ENCODE results near the gene FAM114A2. TPM values are rescaled to one million over a fixed set of nuclear protein-coding genes. Genes with fewer than 3 reads are reported as not detected.

The FAM114A2 gene
- total and polyA plus RNA-seq, 4 donors, result 5.4 to 18.3 (median 11.6) TPM

DNA sequence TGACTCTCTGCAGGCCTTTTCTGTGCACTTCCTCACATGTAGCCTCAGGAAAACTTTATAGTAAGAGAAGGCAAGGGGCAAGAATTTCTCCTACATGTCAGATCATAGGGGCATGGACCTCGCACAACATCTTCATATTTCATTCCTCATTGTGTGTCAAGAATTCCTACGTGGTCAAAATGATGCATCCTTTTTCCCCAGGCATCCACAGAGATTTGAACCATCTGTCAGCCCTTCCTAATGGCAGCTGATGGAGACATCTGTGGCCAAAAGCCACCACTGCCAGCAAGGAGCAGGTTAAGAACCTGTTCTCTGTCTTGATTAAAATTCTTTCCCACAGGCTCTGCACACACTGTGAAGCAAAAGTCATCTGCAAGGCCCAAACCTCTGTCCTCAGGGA is 42.5 kb upstream of the FAM114A2 start (continued):
- TF ChIP-seq, protein P1, sequence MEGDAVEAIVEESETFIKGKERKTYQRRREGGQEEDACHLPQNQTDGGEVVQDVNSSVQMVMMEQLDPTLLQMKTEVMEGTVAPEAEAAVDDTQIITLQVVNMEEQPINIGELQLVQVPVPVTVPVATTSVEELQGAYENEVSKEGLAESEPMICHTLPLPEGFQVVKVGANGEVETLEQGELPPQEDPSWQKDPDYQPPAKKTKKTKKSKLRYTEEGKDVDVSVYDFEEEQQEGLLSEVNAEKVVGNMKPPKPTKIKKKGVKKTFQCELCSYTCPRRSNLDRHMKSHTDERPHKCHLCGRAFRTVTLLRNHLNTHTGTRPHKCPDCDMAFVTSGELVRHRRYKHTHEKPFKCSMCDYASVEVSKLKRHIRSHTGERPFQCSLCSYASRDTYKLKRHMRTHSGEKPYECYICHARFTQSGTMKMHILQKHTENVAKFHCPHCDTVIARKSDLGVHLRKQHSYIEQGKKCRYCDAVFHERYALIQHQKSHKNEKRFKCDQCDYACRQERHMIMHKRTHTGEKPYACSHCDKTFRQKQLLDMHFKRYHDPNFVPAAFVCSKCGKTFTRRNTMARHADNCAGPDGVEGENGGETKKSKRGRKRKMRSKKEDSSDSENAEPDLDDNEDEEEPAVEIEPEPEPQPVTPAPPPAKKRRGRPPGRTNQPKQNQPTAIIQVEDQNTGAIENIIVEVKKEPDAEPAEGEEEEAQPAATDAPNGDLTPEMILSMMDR (IDR thresholded peaks at IDR 0.05; ENCODE audit: low read depth, low read length, missing input control), result no peak
- TF ChIP-seq, protein P2, sequence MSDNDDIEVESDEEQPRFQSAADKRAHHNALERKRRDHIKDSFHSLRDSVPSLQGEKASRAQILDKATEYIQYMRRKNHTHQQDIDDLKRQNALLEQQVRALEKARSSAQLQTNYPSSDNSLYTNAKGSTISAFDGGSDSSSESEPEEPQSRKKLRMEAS (IDR thresholded peaks at IDR 0.05), result no peak
- TF ChIP-seq FOXA2 (IDR thresholded peaks at IDR 0.05), result no peak
- no peak for TF ChIP-seq FOXA1 (IDR thresholded peaks at IDR 0.05)

DNA sequence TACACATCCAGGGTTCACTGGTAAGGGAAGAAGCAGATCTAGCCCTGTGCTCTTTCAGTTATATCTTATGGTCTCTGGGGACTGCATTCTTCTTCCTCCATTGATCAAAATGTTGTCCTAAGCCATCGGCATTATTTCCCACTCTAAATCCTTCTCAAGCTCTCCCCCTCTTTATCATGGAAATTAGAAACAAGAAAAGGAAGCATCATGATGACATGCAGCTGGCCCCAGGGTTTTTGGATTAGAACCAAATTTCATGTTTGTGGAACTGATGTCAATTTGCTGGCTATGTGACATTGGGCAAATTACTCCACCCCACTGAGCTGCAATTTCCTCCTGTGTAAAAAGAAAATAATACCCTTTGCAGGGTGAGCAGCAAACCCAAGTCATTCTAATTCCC is 39.6 kb upstream of the FAM114A2 start:
- TF ChIP-seq GABPA (IDR thresholded peaks at IDR 0.05 in 1 of 2, conservative IDR thresholded peaks at IDR 0.05 in 1 of 2) (no peak), YY1 (IDR thresholded peaks at IDR 0.05) (no peak), NR2F2 (IDR thresholded peaks at IDR 0.05) (no peak), HNF4A (conservative IDR thresholded peaks at IDR 0.05) (no peak), RAD21 (IDR thresholded peaks at IDR 0.05) (peak in 1 of 2 donors; percentile 23)
- TF ChIP-seq, protein P3, sequence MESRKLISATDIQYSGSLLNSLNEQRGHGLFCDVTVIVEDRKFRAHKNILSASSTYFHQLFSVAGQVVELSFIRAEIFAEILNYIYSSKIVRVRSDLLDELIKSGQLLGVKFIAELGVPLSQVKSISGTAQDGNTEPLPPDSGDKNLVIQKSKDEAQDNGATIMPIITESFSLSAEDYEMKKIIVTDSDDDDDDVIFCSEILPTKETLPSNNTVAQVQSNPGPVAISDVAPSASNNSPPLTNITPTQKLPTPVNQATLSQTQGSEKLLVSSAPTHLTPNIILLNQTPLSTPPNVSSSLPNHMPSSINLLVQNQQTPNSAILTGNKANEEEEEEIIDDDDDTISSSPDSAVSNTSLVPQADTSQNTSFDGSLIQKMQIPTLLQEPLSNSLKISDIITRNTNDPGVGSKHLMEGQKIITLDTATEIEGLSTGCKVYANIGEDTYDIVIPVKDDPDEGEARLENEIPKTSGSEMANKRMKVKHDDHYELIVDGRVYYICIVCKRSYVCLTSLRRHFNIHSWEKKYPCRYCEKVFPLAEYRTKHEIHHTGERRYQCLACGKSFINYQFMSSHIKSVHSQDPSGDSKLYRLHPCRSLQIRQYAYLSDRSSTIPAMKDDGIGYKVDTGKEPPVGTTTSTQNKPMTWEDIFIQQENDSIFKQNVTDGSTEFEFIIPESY (IDR thresholded peaks at IDR 0.05), result no peak
- WGBS, result 53% methylated on average over 1 of the region's 1 CpG

DNA sequence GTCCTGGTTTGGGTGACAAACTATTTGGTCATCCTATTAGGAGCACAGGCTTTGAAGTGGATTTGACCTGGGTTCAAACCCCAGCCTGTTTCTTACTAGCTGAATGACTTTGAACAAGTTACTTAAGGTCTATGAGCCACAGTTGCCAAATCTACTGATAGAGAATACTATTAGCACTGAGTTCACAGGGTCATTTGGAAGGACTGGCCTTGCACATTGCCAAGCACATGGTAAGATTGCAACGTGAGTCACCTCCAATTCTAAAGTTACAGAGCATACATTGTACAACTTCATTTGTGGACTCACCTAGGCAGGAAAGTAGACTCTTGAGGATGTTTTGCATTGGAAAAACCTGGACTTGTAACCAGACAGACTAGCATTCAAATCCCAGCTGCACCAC is 39.0 kb upstream of the FAM114A2 start:
- Histone ChIP-seq H3K9ac (ENCODE audit: low read depth in 1 of 2, low read length in 2 of 2) (no peak overlapping the region), H3K36me3 (ENCODE audit: control insufficient read depth in 4 of 4, insufficient read depth in 3 of 4, low read depth in 1 of 4, low read length in 3 of 4) (no peaks in the 10 kb centered on the region), H3K27ac (ENCODE audit: low read depth in 1 of 2, low read length in 2 of 2) (peak overlapping the region in 1 of 2 donors; percentile 10), H3K9me3 (ENCODE audit: control insufficient read depth in 4 of 4, low read length in 3 of 4) (no peaks in the 10 kb centered on the region), H3K4me1 (ENCODE audit: control insufficient read depth in 4 of 4, insufficient read depth in 4 of 4, low read length in 3 of 4) (peaks cover 0 to 20% (median 17%) of the 10 kb centered on the region in 4 donors), H3K27me3 (ENCODE audit: control insufficient read depth in 4 of 4, insufficient read depth in 4 of 4, low read length in 3 of 4) (no peaks in the 10 kb centered on the region), H3K4me3 (ENCODE audit: low read depth in 1 of 3, low read length in 3 of 3) (no peak overlapping the region)
- no peak for DNase-seq (ENCODE audit: low spot score)
- WGBS, result 8% methylated on average over 1 of the region's 1 CpG
- TF ChIP-seq, protein P2 (IDR thresholded peaks at IDR 0.05), result peak; percentile 91
- TF ChIP-seq RXRA (IDR thresholded peaks at IDR 0.05) (peak; percentile 95 to 96), YY1 (IDR thresholded peaks at IDR 0.05) (peak; percentile 28), JUND (IDR thresholded peaks at IDR 0.05) (peak; percentile 93 to 94), SP1 (IDR thresholded peaks at IDR 0.05) (peak; percentile 76), NR2F2 (IDR thresholded peaks at IDR 0.05) (peak; percentile 56), HNF4A (conservative IDR thresholded peaks at IDR 0.05) (peak; percentile 89 to 91), FOXA1 (IDR thresholded peaks at IDR 0.05) (no peak), GABPA (IDR thresholded peaks at IDR 0.05 in 1 of 2, conservative IDR thresholded peaks at IDR 0.05 in 1 of 2) (no peak), HNF4G (IDR thresholded peaks at IDR 0.05) (peak; percentile 59), RAD21 (IDR thresholded peaks at IDR 0.05) (peak; percentile 22 to 26), EGR1 (IDR thresholded peaks at IDR 0.05; ENCODE audit: low read depth in 2 of 2) (no peak), FOXA2 (IDR thresholded peaks at IDR 0.05) (no peak)
- TF ChIP-seq, protein P1 (IDR thresholded peaks at IDR 0.05; ENCODE audit: low read depth, low read length, missing input control), result no peak
- TF ChIP-seq, protein P3 (IDR thresholded peaks at IDR 0.05), result peak; percentile 46
- TF ChIP-seq, protein P4, sequence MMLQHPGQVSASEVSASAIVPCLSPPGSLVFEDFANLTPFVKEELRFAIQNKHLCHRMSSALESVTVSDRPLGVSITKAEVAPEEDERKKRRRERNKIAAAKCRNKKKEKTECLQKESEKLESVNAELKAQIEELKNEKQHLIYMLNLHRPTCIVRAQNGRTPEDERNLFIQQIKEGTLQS (IDR thresholded peaks at IDR 0.05), result peak; percentile 82

More for the DNA sequence above, 39.6 kb upstream of the FAM114A2 start:
- no peak for DNase-seq (ENCODE audit: low spot score)
- no peaks in the 10 kb centered on the region for H3K27me3 ChIP-seq (ENCODE audit: control insufficient read depth in 4 of 4, insufficient read depth in 4 of 4, low read length in 3 of 4)
- no peak overlapping the region for H3K9ac ChIP-seq (ENCODE audit: low read depth in 1 of 2, low read length in 2 of 2)
- H3K27ac ChIP-seq (ENCODE audit: low read depth in 1 of 2, low read length in 2 of 2), result peak overlapping the region in 1 of 2 donors; percentile 10
- H3K4me3 ChIP-seq (ENCODE audit: low read depth in 1 of 3, low read length in 3 of 3), result no peak overlapping the region
- H3K4me1 ChIP-seq (ENCODE audit: control insufficient read depth in 4 of 4, insufficient read depth in 4 of 4, low read length in 3 of 4), result peaks cover 0 to 20% (median 17%) of the 10 kb centered on the region in 4 donors
- H3K9me3 ChIP-seq (ENCODE audit: control insufficient read depth in 4 of 4, low read length in 3 of 4), result no peaks in the 10 kb centered on the region
- no peaks in the 10 kb centered on the region for H3K36me3 ChIP-seq (ENCODE audit: control insufficient read depth in 4 of 4, insufficient read depth in 3 of 4, low read depth in 1 of 4, low read length in 3 of 4)

All from liver (tissue), 9 donors.